Fibroblast of upper back skin (primary cell): ENCODE data around the gene OTOG.

Source experiments
- DNase-seq: peaks from one replicate; pipeline ENCODE4 v3.0.0-alpha.2; 2013

OTOG gene, protein sequence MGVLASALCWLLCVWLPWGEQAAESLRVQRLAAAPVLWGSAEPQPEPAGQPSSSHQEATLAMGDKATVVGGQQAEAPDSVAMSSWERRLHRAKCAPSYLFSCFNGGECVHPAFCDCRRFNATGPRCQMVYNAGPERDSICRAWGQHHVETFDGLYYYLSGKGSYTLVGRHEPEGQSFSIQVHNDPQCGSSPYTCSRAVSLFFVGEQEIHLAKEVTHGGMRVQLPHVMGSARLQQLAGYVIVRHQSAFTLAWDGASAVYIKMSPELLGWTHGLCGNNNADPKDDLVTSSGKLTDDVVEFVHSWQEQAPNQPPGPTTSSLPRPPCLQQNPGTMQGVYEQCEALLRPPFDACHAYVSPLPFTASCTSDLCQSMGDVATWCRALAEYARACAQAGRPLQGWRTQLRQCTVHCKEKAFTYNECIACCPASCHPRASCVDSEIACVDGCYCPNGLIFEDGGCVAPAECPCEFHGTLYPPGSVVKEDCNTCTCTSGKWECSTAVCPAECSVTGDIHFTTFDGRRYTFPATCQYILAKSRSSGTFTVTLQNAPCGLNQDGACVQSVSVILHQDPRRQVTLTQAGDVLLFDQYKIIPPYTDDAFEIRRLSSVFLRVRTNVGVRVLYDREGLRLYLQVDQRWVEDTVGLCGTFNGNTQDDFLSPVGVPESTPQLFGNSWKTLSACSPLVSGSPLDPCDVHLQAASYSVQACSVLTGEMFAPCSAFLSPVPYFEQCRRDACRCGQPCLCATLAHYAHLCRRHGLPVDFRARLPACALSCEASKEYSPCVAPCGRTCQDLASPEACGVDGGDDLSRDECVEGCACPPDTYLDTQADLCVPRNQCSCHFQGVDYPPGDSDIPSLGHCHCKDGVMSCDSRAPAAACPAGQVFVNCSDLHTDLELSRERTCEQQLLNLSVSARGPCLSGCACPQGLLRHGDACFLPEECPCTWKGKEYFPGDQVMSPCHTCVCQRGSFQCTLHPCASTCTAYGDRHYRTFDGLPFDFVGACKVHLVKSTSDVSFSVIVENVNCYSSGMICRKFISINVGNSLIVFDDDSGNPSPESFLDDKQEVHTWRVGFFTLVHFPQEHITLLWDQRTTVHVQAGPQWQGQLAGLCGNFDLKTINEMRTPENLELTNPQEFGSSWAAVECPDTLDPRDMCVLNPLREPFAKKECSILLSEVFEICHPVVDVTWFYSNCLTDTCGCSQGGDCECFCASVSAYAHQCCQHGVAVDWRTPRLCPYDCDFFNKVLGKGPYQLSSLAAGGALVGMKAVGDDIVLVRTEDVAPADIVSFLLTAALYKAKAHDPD (N-terminal part only)

DNA sequence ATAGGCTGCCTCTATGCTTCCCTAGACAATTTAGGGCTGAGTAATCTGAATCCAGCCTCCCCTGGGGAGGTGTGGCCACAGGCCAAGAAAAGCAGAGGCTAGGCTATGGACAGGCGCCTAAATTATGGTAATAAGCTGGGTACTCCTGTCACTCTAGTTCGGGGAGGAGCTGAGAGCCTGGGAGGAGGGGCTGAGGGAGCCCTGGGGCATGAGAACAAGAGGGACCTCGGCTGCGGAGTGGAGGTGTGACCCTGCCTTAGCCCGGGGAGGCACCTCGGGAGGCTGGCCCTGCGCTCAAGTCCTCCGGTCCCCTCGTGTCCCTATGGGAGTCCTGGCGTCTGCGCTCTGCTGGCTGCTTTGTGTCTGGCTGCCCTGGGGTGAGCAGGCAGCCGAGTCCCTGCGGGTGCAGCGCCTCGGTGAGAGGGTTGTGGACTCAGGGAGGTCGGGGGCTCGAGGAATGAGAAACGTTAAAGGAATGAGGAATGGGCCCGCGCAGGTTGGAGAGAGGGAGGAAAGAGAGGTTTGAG lies at the start of gene OTOG:
TSS of gene OTOG (plus strand) at position 209 of the 527 bp plus-strand sequence. CDS start at position 323, 114 bp downstream.
- DNase-seq = no peak

DNA sequence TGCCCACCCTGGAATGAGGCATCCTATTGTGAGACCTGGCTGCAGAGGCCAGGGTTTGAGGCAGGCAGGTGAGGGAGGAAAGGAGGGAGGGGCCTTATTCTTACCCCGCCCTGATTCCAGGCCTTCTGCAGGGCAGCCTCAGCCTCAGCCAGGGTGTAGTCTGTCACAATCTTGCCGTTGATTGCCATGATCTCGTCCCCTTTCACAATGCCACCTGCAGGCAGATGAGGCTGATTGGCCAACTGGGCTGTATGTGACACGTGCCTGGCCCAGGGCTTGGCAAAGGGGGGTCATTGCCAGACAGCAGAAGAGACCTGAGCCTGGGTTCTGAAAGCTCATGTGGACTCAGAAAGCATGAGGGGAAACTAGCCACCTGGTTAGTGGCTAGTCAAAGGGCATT lies 49.0 kb upstream of the OTOG start:
- no peak for DNase-seq

DNA sequence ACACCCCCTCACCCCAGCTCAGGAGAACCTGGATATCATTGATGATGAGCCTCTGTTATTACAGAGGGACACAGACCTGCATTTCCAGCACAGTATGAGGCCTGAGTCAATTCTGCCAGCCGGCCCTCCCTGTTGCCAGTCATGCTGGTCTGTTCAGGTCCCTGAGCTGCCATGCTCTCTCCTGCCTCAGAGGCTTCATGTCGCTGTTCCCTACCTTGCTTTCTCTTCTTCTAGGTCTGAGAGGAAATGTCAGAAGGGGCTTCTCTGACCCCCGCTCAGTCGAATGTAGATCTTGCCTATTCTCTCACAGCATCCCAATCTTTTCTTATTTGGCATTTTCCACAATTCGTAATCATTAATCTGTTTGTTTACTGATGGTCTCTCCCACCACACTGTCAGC lies 48.6 kb upstream of the OTOG start:
- DNase-seq = no peak

DNA sequence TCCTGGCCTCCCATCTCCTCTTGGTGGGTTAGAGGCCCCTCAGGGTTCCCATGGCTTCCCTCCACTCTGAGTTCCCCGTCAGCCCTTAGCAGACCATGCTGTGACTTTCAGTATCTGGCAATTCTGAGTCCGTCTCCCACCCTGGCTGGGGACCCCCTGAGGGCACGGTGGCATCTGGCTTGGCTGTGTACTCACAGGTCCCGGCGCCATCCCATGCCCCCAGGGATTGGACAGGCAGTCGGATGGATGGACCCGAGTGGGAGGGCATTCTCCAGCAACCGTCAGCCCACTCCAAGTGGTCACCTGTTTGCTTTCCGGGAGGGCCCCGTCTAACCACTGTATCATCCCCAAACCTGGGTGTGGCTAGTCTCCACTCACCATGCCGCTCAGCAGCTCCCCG lies 46.4 kb upstream of the OTOG start:
- no peak for DNase-seq

DNA sequence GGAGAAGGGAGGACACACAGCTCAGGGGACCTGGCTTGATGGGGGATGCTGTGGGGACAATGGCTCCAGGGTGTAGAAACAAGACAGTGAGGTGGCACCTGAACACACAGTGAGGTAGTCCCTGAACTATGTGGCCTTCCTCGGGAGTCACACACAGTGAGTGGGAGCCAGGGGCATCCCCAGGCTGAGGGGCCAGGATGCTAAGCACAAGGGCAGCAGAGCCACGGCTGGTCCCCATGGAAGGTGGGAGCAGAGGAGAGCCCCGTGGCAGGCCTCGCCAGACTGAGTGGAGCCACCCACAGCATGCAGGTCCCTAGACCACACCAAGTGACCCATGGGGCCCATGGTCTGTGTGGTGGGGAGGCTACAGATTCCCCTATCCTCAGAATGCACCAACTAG lies 44.4 kb upstream of the OTOG start:
- no peak for DNase-seq

DNA sequence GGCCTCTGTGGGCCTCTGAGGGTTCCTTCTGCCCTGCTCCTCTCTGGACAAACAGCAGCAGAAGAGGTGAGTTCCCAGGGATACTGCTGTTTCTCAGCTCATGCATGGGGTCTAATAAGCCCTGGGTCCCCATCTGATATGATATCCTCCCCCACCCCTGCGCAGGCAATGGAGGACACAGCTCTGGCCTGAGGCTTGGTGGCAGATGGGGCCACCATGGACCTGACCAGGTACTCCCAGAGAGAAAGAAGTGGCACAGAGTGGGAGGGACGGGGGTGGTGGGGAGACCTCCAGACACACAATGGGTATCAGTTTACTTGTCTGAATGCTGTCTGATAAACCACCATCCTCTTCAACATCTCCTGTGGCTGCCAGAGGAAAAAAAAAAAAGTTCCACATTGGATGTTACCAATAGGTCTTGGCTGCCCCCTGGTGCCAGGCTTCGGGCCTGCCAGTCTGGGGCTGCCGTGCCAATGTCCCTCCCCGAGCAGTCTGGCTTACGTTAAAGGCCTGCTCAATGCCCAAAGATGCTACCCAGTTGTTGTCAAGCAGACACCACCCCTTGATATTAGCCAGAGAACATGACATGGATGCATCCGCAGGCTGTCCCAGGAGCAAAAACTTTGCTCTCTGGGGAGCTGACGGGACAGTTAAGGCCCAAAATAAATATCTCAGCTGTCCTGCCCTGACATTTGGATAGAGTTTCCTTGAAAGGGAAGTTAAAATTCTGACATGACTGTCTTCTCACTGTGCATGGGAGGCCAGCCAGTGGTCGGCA lies 42.5 kb upstream of the OTOG start:
- peak; percentile 53 for DNase-seq

DNA sequence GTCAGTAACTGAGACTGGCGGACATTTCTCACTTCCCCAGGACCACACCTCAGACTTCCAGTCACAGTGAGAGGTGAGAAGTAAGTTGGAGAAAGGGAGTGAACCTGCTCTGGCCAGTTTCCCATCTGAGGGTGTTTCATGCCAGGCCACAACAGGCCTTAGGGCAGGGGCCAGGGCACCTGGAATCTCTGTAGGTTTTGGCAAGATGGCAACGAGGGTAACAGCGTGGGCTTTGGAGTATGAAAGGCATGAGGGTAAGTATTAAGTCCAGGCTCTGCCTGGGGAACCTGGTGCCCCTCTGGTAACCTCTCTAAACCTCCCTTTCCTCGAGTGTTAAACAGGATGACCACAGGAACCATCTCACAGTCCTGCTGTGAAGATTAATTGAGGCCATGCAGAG lies 41.9 kb upstream of the OTOG start:
- DNase-seq = no peak

DNA sequence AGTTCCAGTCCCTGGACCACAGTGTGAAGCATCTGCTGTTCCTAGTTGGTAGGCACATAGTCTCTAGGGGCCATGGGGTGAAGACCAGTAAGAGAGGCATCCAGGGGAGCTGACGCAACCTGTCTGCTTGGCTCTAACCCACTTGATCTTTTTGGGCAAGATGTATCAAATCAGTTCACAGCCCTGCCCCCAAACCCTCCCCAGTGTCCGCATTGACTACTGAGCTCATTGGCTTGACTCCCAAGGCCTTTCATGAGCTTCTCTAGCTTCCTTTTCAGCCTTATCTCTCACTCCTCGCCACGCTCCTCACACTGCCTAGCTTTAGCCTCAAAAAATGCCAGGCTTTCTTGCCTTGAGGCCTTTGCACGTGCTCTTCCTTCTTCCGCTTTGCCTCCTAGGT lies 40.7 kb upstream of the OTOG start:
- DNase-seq = no peak

DNA sequence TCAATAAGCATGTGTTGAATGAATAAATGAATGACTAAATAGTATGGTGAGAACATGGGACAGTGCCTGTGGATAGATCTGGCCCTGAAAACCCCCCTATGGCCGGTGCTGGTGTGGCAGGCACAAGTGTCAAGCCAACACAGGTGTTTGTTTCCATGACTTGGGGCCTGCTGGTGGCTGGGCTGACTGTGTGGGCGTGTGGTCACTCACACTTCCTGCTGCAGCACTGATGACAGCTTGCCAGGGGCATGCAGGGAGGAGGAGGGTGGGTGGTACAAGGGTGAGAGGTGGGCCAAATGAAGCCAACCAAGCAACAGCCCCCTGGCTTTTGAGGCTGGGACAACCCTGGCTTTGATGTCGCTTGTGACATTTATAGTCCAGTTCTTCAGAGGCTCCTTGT lies 40.1 kb upstream of the OTOG start:
- DNase-seq = no peak

DNA sequence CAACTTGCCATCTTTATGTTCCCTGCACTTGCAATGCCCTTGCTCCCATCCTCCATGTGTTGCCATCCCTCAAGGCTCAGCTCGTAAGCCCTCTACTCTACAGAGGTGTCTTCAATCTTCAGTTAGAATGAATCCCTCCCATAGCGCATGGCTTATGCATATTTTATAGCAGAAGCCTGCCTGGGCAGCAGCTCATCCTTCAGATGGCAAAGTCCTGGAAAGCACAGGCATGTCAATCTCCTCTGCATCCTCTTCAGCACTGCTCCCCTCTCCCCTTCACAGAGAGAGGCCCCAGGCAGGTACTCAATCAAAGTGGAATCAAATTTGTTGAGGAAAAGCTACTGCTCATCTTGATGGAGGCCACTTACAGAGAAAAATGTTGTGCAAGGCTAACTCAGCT lies 39.3 kb upstream of the OTOG start:
- no peak for DNase-seq

DNA sequence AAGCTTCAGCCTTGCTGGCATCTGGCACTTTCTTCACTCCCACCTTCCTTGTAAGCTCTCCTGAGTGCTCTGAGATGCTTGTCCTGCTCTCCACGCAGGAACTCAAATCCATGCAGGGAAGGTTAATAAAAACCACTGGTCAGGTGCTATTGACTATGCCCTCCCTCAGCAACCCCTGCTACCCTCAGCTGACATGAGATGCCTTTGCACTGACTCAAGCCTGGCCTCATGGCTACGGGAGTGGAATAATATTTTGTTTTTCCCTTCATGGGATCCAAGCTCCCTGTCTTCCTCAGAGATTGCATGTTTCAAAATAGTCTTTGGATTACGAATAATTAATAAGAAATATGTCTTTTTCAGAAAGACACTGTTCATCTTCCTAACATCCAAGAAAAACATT lies 38.8 kb upstream of the OTOG start:
- DNase-seq = no peak

DNA sequence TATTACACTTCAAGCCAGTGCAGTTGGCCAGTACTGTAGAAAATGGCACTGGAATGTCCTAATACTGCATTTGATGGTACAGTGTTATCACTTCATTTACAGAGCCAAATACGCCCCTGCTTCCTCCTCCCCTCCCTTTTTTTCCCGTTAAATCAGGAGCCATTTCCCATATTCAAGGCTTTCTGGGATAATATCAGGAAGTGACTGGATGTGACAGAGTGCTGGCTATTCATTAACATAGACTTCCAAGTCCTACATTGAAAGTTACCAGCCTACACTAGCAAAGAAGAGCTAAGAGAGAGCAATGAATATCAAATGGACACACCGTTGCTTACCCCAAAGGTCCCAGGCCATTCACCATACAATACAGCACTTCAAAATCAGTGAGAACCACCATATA lies 38.3 kb upstream of the OTOG start:
- DNase-seq = no peak

DNA sequence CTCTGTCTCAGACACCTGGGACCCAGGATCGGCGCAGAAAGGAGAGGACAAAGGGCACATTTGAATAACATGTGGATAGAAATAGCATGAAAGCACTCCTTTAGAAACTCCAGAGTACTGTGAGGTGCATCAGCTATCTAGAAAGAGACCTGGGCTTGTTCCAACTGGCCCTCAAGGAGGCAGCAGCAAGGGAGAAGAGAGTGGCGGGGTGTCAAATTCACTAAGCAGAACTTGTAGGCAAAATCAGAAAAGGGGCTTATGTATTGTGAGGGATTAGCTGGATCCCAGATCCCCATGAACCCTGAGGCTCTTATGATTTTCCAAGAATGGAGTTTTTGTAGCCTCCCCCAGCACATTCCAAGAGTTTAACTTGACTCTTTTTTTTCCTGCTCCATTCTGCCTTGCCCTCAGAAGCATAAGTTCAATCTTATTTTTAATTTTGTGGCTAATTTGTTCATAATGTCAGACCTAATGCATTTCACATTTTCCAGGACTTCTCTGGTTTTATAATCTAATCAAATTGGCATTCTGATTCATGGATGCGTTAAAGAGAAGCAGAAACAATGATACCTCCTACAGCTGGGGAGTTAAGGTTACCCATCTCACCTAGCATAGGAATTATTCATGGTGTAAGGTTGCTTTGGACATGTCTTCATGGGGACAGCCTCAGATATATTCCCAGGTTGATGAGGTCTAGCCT lies 36.4 kb upstream of the OTOG start:
- DNase-seq = no peak

DNA sequence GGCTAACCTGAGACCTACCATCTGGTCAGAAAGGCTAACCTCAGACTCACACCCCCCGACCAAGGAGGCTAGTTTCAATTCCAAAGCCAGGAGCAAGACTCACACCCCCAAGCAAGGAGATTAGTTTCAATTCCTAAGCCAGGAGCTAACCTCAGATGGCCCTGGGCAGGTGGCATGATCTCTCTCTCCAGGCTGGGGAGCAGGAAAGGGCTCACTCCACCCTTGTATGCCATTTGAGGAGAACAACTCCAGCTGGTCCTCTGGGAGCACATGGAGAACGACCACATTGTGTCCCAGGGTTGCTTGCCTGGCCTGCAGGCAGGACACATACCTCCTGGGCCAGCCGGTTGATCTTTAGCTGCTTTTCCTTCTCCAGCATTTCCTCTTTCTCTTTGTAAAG lies 35.5 kb upstream of the OTOG start:
- DNase-seq = no peak

DNA sequence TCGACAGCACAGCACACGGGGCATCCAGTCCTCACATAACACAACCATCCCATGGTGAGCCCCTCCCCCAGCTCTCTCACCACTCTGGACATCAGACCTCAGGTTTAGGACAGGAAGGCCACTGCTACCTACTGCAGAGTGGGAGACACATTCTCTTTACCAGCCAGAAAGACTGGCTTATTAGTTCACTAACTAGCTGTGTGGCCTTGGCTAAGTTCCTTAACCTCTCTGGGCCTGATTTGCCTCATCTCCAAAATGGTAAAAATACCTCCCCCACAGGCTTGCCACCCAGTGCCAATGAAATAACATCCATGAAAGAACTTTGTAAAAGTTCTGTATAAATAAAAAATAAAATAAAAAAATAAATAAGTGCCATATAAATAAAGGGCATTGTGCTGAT lies 35.0 kb upstream of the OTOG start:
- no peak for DNase-seq

DNA sequence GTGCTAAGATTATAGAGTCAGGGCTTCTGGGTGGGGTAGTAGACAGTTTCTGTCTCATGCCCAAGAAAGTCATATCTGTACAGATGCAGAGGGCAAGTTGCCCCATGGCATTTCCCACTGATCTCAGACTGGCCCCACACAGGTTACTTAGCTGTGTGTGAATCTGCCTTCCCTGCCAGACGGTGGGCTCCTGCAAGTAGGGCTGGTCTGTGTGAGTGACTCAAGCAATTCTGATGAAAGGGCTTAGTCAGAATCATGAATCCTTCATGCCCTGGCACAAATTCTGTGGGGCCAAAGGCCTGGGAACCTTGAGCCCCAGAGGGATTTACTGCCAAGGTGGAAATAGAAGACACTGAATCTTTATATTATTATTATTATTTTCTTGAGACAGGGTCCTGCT lies 33.2 kb upstream of the OTOG start:
- no peak for DNase-seq

DNA sequence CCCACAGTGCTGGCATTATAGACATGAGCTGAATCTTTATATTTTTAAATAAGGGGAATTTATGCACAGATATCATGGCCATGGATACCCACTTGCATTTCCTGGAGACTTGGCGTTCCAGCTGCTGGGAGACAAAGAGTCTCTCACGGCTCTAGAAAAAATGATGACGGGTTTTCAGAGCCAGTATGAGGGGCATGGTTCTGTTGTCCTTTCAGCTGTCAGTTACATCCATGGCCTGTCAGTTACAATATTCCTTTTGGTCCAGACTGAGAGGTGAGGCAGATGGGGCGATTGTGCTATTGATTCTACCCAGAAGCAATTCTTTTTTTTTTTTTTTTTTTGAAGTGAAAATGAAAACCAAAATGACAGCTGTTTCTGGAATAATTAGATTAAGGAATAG lies 32.6 kb upstream of the OTOG start:
- no peak for DNase-seq

DNA sequence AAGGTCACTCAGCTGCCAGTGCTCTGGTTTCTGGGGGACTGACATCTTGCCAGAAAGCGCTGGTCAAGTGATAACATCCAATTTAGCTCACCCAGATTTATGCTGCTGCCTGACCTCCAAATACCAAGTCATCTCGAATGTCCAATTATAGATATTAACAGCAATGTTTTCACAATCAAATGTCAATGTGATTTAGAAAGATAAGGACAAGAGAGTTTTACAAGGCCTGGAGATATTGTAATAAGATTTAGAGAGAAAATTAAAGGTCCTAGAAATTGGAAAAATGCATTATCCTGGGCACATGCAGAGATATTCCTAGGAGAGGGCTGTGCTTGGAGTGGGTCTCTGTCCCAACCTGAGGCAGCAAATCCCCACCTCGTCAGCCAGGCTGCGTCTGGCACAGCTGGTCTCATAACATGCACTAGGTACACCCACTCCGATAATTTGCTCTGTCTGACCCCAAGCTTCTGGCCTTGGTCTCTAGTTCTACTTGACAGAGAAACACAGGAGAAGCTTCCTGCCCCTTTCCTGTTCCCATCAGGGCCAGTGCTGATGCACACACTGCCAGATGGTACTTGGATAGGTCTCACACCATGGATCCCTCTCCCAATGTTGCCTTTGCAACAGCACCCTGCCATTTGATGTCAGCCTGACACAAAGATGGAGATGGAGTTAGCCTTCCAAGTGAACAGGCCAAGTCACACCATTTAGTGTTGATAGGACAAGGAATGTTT lies 31.4 kb upstream of the OTOG start:
- DNase-seq = no peak

DNA sequence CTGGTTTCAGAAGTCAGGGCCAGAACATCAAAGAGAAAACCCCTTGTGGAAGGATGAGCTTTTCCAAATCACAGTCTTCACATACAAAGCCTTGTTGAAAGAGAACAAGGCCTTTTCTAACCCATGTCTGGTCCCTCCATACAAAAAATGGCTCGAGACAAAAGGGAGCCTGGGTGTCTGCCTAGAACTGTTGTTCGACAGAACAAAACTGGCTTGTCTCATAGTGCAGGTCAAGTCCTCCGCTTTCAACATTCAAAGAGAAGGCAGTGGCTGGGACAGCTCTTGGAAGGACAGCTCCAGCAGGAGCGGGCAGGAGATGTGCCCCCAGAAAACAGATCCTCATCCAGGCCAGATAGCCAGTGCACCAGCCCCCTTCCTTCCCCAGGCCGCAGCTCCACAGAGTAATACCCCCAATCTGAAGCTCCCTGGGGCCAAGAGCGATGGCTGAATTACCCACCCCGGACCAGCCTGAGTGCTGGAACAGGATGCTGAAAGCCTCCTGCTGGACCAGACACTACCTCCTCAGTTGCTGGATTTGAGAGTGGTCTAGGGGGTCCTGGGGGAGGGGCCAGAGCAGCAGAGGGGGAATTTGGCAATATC lies 30.4 kb upstream of the OTOG start:
- no peak for DNase-seq

DNA sequence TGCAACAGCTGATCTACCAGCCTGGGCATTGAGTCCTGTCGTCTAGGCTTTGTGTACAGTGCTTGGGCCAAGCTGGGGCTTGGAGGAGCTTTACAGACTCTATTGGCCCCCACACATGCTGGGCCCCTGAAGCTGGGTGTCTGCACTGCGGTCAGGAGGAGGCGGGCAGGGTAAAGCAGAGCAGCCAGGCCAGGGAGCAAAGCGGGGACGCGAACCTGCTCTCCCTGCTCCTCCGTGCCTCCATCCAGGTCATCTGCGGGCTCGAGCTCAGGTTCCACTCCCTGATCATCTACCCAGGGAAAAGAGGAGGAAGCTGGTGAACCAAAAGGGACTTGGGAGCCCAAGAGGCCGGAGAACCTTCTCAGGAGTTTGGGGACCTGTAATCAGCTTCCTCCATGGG lies 29.9 kb upstream of the OTOG start:
- DNase-seq = no peak

DNA sequence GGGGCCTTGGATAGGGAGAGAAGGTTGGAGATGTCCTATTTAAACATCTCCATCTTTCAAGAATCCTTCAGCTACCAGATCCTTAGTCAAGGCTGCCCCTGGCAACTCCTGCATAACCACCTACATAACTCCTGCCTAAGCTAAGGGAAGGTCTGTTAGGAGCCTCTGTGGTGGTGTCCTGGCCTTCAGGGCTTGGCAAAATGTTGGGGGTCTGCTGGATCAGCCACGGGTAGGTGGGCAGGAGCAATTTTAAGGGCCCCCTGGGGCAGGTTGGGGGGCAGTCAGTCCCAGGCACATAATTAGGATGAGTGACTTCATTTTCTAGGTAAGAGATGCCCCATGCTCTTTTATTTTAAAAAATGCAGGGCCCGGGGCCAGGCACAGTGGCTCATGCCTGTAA lies 28.7 kb upstream of the OTOG start:
- no peak for DNase-seq
